Measurements from ENCODE around the gene RUNX2. TPM values are rescaled to one million over a fixed set of nuclear protein-coding genes. Genes with fewer than 3 reads are reported as not detected.

The RUNX2 gene
- polyA plus RNA-seq, 1 donor from 2014 or later: not detected

- no peak for TF ChIP-seq RAD21 (conservative IDR thresholded peaks at IDR 0.05)
- TF ChIP-seq MXI1 (conservative IDR thresholded peaks at IDR 0.05; ENCODE audit: poor library complexity, severe bottlenecking): no peak
- TF ChIP-seq EZH2 (IDR thresholded peaks at IDR 0.05; ENCODE audit: borderline replicate concordance, insufficient read depth, low read length, poor library complexity, severe bottlenecking): no peak
- TF ChIP-seq TAF1 (IDR thresholded peaks at IDR 0.05; ENCODE audit: low read depth): no peak
- no peak for TF ChIP-seq EP300 (conservative IDR thresholded peaks at IDR 0.05; ENCODE audit: poor library complexity, severe bottlenecking)
- TF ChIP-seq, protein P1, sequence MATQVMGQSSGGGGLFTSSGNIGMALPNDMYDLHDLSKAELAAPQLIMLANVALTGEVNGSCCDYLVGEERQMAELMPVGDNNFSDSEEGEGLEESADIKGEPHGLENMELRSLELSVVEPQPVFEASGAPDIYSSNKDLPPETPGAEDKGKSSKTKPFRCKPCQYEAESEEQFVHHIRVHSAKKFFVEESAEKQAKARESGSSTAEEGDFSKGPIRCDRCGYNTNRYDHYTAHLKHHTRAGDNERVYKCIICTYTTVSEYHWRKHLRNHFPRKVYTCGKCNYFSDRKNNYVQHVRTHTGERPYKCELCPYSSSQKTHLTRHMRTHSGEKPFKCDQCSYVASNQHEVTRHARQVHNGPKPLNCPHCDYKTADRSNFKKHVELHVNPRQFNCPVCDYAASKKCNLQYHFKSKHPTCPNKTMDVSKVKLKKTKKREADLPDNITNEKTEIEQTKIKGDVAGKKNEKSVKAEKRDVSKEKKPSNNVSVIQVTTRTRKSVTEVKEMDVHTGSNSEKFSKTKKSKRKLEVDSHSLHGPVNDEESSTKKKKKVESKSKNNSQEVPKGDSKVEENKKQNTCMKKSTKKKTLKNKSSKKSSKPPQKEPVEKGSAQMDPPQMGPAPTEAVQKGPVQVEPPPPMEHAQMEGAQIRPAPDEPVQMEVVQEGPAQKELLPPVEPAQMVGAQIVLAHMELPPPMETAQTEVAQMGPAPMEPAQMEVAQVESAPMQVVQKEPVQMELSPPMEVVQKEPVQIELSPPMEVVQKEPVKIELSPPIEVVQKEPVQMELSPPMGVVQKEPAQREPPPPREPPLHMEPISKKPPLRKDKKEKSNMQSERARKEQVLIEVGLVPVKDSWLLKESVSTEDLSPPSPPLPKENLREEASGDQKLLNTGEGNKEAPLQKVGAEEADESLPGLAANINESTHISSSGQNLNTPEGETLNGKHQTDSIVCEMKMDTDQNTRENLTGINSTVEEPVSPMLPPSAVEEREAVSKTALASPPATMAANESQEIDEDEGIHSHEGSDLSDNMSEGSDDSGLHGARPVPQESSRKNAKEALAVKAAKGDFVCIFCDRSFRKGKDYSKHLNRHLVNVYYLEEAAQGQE (IDR thresholded peaks at IDR 0.05; ENCODE audit: borderline replicate concordance): no peak
- TF ChIP-seq POLR2AphosphoS5 (IDR thresholded peaks at IDR 0.05): no peak
- TF ChIP-seq, protein P2, sequence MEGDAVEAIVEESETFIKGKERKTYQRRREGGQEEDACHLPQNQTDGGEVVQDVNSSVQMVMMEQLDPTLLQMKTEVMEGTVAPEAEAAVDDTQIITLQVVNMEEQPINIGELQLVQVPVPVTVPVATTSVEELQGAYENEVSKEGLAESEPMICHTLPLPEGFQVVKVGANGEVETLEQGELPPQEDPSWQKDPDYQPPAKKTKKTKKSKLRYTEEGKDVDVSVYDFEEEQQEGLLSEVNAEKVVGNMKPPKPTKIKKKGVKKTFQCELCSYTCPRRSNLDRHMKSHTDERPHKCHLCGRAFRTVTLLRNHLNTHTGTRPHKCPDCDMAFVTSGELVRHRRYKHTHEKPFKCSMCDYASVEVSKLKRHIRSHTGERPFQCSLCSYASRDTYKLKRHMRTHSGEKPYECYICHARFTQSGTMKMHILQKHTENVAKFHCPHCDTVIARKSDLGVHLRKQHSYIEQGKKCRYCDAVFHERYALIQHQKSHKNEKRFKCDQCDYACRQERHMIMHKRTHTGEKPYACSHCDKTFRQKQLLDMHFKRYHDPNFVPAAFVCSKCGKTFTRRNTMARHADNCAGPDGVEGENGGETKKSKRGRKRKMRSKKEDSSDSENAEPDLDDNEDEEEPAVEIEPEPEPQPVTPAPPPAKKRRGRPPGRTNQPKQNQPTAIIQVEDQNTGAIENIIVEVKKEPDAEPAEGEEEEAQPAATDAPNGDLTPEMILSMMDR (IDR thresholded peaks at IDR 0.05; ENCODE audit: poor library complexity, severe bottlenecking): no peak
- no peak for TF ChIP-seq SMC3 (conservative IDR thresholded peaks at IDR 0.05; ENCODE audit: poor library complexity)
- Histone ChIP-seq H4K20me1 (ENCODE audit: insufficient read depth) (no peaks in the 10 kb centered on the region), H3K36me3 (ENCODE audit: insufficient read depth, low read length) (no peaks in the 10 kb centered on the region), H3K9ac (ENCODE audit: low read length) (no peak overlapping the region), H3K79me2 (replicated peaks; ENCODE audit: insufficient read depth, low read length) (peaks cover 3% of the 10 kb centered on the region), H3K4me3 (ENCODE audit: low read length) (no peak overlapping the region), H3K9me2 (ENCODE audit: insufficient read depth, low read length) (no peaks in the 10 kb centered on the region), H3K4me2 (ENCODE audit: low read length) (no peak overlapping the region), H2AFZ (ENCODE audit: low read depth, low read length) (no peak overlapping the region), H3K27ac (ENCODE audit: low read length) (no peak overlapping the region), H3F3A (ENCODE audit: insufficient read depth, low read length, poor library complexity, severe bottlenecking) (no peaks in the 10 kb centered on the region), H3K9me3 (ENCODE audit: low read length) (no peaks in the 10 kb centered on the region), H3K27me3 (ENCODE audit: insufficient read depth, low read depth, low read length) (no peaks in the 10 kb centered on the region)
These were observed 36.9 kb downstream of the RUNX2 start for GRCh38 chr6:45365036-45365435.

- H3K9me2 ChIP-seq (ENCODE audit: insufficient read depth, low read length): no peaks in the 10 kb centered on the region
- TF ChIP-seq RAD21 (conservative IDR thresholded peaks at IDR 0.05) (no peak), TAF1 (IDR thresholded peaks at IDR 0.05; ENCODE audit: low read depth) (no peak)
- no peak overlapping the region for H2AFZ ChIP-seq (ENCODE audit: low read depth, low read length)
- no peaks in the 10 kb centered on the region for H3K36me3 ChIP-seq (ENCODE audit: insufficient read depth, low read length)
- H3K27ac ChIP-seq (ENCODE audit: low read length): no peak overlapping the region
- H3K9ac ChIP-seq (ENCODE audit: low read length): no peak overlapping the region
- peaks cover 3% of the 10 kb centered on the region for H3K79me2 ChIP-seq (replicated peaks; ENCODE audit: insufficient read depth, low read length)
- H3K9me3 ChIP-seq (ENCODE audit: low read length): no peaks in the 10 kb centered on the region
- no peaks in the 10 kb centered on the region for H3K27me3 ChIP-seq (ENCODE audit: insufficient read depth, low read depth, low read length)
- H3F3A ChIP-seq (ENCODE audit: insufficient read depth, low read length, poor library complexity, severe bottlenecking): no peaks in the 10 kb centered on the region
- no peaks in the 10 kb centered on the region for H4K20me1 ChIP-seq (ENCODE audit: insufficient read depth)
- no peak overlapping the region for H3K4me3 ChIP-seq (ENCODE audit: low read length)
- no peak overlapping the region for H3K4me2 ChIP-seq (ENCODE audit: low read length)
These were observed 38.4 kb downstream of the RUNX2 start for GRCh38 chr6:45366534-45366933.

- no peaks in the 10 kb centered on the region for H3K9me3 ChIP-seq (ENCODE audit: low read length)
These were observed 39.9 kb downstream of the RUNX2 start for GRCh38 chr6:45367999-45368398.

More at GRCh38 chr6:45367999-45368398, 39.9 kb downstream of the RUNX2 start:
- Histone ChIP-seq H2AFZ (ENCODE audit: low read depth, low read length) (no peak overlapping the region), H3K27me3 (ENCODE audit: insufficient read depth, low read depth, low read length) (no peaks in the 10 kb centered on the region), H3K9me2 (ENCODE audit: insufficient read depth, low read length) (no peaks in the 10 kb centered on the region), H3K27ac (ENCODE audit: low read length) (no peak overlapping the region), H3K4me3 (ENCODE audit: low read length) (no peak overlapping the region), H3K36me3 (ENCODE audit: insufficient read depth, low read length) (no peaks in the 10 kb centered on the region), H3F3A (ENCODE audit: insufficient read depth, low read length, poor library complexity, severe bottlenecking) (no peaks in the 10 kb centered on the region), H4K20me1 (ENCODE audit: insufficient read depth) (no peaks in the 10 kb centered on the region), H3K4me2 (ENCODE audit: low read length) (no peak overlapping the region), H3K79me2 (replicated peaks; ENCODE audit: insufficient read depth, low read length) (peaks cover under 1% of the 10 kb centered on the region), H3K9ac (ENCODE audit: low read length) (no peak overlapping the region)
- TF ChIP-seq POLR2AphosphoS5 (IDR thresholded peaks at IDR 0.05) (no peak), EZH2 (IDR thresholded peaks at IDR 0.05; ENCODE audit: borderline replicate concordance, insufficient read depth, low read length, poor library complexity, severe bottlenecking) (no peak), SMC3 (conservative IDR thresholded peaks at IDR 0.05; ENCODE audit: poor library complexity) (no peak), RAD21 (conservative IDR thresholded peaks at IDR 0.05) (no peak), EP300 (conservative IDR thresholded peaks at IDR 0.05; ENCODE audit: poor library complexity, severe bottlenecking) (no peak), MXI1 (conservative IDR thresholded peaks at IDR 0.05; ENCODE audit: poor library complexity, severe bottlenecking) (no peak), TAF1 (IDR thresholded peaks at IDR 0.05; ENCODE audit: low read depth) (no peak)
- TF ChIP-seq, protein P1 (IDR thresholded peaks at IDR 0.05; ENCODE audit: borderline replicate concordance): no peak
- TF ChIP-seq, protein P2 (IDR thresholded peaks at IDR 0.05; ENCODE audit: poor library complexity, severe bottlenecking): no peak
